ENCODE measurements around the gene KCNH1.

- TF ChIP-seq CTCF (IDR thresholded peaks at IDR 0.05) (no peak), POLR2A (IDR thresholded peaks at IDR 0.05) (no peak)
Observed at GRCh38 chr1:211019266-211019665, 114.7 kb downstream of the KCNH1 start.

All from testis (tissue), 2 donors.